Pancreas (tissue), 10 donors: Measurements from ENCODE around the gene ACOX3. TPM values are rescaled to one million over a fixed set of nuclear protein-coding genes. Genes with fewer than 3 reads are reported as not detected.

Experiments
- ATAC-seq, 4 donors: fragments of 200-7000 bp; cut with Tn5 transposase; one replicate each; pipeline versions ENCODE4 v1.8.0 to v1.9.1; 2020; ENCODE audit warnings: mild to moderate bottlenecking in 4 of 4, moderate library complexity in 4 of 4
- DNase-seq, 6 donors: peaks; one replicate each; pipeline ENCODE4 v3.0.0-alpha.2; 2020
- FAIRE-seq: peaks from 2 replicates; lab custom pipeline; 2012; peaks lifted over from hg19 to GRCh38; lab: Jason Lieb, UNC
- H3K27ac ChIP-seq, 4 donors: fragments of 200-600 bp; sonication (generic); 1 replicate in 3 of 4; 2 replicates in 1 of 4; pipeline versions ENCODE4 v1.5.0 to v1.8.0; 2020
- H3K27me3 ChIP-seq, 4 donors: fragments of 200-600 bp; one replicate each; pipeline ENCODE4 v1.8.0; 2021
- H3K36me3 ChIP-seq, 3 donors: fragments of 200-600 bp; sonication (generic) in 1 of 3; one replicate each; pipeline versions ENCODE4 v1.5.0 to v1.8.0; 2020 to 2021
- H3K4me1 ChIP-seq, 3 donors: fragments of 200-600 bp; one replicate each; pipeline ENCODE4 v1.8.0; 2021
- H3K4me3 ChIP-seq, 4 donors: fragments of 200-600 bp; sonication (generic) in 2 of 4; one replicate each; pipeline versions ENCODE4 v1.5.0 to v1.8.0; 2020 to 2021
- H3K9me3 ChIP-seq, 4 donors: fragments of 200-600 bp; one replicate each; pipeline ENCODE4 v1.8.0; 2021
- WGBS, 2 donors: extraction: QIAGEN DNeasy Blood & Tissue Kit; methylation state at CpG; one replicate each; pipeline ENCODE4 v1.1.7; 2013; 5-methylcytosine and 5-hydroxymethylcytosine counted together
- intact Hi-C, 3 donors: fragments of 100-400 bp; cut with DNase I; formaldehyde crosslinking; loops; one replicate each; pipeline versions ENCODE4 v1.11.1 to v1.14.2; 2022
- polyA plus RNA-seq, 2 donors: library from polyadenylated mRNA; stranded (reverse); fragments of 200-250 nt; gene quantifications; one replicate each; pipeline ENCODE4 v1.2.3, GENCODE V29; 2013
- total RNA-seq, 6 donors: library from RNA; stranded (reverse); fragmentation: NEBNext Ultra II Directional in 4 of 6; extraction: Animal tissue kit (Norgen Biotek cat#: 25700) in 4 of 6; gene quantifications; one replicate each; pipeline versions ENCODE4 v1.2.1 to v1.2.4, GENCODE V29; 2021 to 2023
- TF ChIP-seq, protein P1 (sequence below), 4 donors: fragments of 200-600 bp; sonication (generic) in 3 of 4; IDR thresholded peaks; one replicate each; pipeline versions ENCODE4 v1.5.0 to v1.8.0; 2021; ENCODE audit warnings: antibody characterized with exemption in 4 of 4
- donor health status: healthy with polysubstance abuse.
- donor health status: DM: no; HTN: no; CAD: no; lungs with moderate emphysema.
- donor health status: DM: no; HTN: no; CAD: no.
- donor health status: control.
- donor health status: control.
- donor health status: Bipolar disorder and iron deficiency.
- donor health status: DM: yes; HTN: yes; CAD: no.
- donor health status: DM: no; HTN: no; CAD: no.
- donor health status: DM: no; HTN: no; CAD: no.
- donor health status: DM: yes; HTN: yes; CAD: no.

Gene ACOX3
- total and polyA plus RNA-seq, 8 donors: 16.1 to 24.8 (median 18.6) TPM

DNA sequence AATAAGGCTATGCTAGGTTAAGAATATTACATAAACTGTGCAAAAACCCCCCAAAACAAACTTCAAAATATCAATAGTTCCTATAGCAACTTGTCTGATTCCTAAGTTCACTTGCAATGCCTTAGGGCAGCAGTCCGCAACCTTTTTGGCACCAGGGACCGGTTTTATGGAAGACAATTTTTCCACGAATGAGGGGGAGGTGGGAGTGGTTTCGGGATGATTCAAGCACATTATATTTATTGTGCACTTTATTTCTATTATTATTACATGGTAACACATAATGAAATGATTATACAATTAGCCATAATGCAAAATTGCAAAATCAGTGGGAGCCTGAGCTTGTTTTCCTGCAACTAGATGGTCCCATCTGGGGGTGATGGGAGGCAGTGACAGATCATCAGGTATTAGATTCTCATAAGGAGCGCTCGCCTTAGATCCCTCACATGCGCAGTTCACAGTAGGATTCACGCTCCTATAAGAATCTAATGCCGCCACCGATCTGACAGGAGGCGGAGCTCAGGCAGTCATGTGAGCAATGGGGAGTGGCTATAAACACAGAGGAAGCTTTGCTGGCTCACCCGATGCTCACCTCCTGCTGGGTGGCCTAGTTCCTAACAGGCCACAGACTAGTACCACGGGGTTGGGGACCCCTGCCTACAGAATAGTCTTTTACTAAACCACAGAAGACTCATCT, 39.7 kb downstream of the ACOX3 start:
- Histone ChIP-seq H3K9me3 (no peaks in the 10 kb centered on the region), H3K4me3 (no peak overlapping the region), H3K36me3 (peaks cover 0 to 21% (median 3%) of the 10 kb centered on the region in 3 donors), H3K27me3 (no peaks in the 10 kb centered on the region), H3K27ac (no peak overlapping the region), H3K4me1 (no peaks in the 10 kb centered on the region)
- intact Hi-C loops: no loop called here
- TF ChIP-seq, protein P1, sequence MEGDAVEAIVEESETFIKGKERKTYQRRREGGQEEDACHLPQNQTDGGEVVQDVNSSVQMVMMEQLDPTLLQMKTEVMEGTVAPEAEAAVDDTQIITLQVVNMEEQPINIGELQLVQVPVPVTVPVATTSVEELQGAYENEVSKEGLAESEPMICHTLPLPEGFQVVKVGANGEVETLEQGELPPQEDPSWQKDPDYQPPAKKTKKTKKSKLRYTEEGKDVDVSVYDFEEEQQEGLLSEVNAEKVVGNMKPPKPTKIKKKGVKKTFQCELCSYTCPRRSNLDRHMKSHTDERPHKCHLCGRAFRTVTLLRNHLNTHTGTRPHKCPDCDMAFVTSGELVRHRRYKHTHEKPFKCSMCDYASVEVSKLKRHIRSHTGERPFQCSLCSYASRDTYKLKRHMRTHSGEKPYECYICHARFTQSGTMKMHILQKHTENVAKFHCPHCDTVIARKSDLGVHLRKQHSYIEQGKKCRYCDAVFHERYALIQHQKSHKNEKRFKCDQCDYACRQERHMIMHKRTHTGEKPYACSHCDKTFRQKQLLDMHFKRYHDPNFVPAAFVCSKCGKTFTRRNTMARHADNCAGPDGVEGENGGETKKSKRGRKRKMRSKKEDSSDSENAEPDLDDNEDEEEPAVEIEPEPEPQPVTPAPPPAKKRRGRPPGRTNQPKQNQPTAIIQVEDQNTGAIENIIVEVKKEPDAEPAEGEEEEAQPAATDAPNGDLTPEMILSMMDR (IDR thresholded peaks at IDR 0.05): no peak
- ATAC-seq (no peak), FAIRE-seq (no peak), DNase-seq (no peak)
- 93% methylated on average over 13 of the region's 13 CpGs for WGBS, 2 donors

DNA sequence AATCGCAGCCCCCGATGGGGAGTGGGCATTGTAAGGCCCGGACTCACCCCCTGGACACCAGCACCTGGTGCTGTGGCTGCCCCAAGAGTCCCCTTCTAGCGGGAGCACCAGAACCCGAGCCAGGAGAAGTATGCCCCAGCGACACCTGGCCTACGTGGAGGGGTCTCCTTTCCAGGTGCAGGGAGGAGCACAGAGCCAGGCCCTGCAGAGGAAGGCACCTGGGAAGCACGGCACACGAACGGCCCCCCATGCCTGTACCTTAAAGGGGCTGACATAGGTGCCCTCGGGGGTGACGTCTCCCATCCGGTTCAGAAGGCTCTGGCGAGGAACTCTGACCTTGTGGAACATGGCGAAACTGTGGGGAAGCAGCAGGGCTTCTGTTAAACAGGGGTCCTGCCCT, 41.2 kb downstream of the ACOX3 start:
- H3K36me3 ChIP-seq: peaks cover 0 to 13% (median 0%) of the 10 kb centered on the region in 3 donors
- DNase-seq (peak in 2 of 6 donors; percentile 35 to 45), ATAC-seq (no peak), FAIRE-seq (no peak)
- TF ChIP-seq, protein P1 (IDR thresholded peaks at IDR 0.05): no peak
- 81 to 92% methylated on average over 15 of the region's 15 CpGs for WGBS, 2 donors
- no peaks in the 10 kb centered on the region for H3K27me3 ChIP-seq
- H3K4me1 ChIP-seq: no peaks in the 10 kb centered on the region
- H3K27ac ChIP-seq: no peak overlapping the region
- H3K4me3 ChIP-seq: no peak overlapping the region
- intact Hi-C loops: no loop called here
- no peaks in the 10 kb centered on the region for H3K9me3 ChIP-seq

DNA sequence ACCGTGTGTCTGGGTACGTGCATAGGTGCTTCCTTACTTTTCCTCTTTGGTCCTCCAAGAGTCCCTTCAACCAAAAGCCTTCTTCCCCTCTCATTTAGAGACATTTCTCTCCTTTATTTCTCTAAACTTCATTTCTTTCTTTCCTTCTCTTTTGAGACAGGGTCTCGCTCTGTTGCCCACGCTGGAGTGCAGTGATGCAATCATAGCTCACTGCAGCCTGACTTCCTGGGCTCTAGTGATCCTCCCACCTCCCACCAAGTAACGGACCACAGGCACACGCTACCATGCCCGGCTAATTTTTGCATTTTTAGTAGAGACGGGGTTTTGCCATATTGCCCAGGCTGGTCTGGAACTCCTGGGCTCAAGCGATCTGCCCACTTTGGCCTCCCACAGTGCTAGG, 42.2 kb downstream of the ACOX3 start:
- WGBS, 2 donors: 90 to 96% methylated on average over 9 of the region's 9 CpGs
- no peak for ATAC-seq
- intact Hi-C loops: no loop called here

DNA sequence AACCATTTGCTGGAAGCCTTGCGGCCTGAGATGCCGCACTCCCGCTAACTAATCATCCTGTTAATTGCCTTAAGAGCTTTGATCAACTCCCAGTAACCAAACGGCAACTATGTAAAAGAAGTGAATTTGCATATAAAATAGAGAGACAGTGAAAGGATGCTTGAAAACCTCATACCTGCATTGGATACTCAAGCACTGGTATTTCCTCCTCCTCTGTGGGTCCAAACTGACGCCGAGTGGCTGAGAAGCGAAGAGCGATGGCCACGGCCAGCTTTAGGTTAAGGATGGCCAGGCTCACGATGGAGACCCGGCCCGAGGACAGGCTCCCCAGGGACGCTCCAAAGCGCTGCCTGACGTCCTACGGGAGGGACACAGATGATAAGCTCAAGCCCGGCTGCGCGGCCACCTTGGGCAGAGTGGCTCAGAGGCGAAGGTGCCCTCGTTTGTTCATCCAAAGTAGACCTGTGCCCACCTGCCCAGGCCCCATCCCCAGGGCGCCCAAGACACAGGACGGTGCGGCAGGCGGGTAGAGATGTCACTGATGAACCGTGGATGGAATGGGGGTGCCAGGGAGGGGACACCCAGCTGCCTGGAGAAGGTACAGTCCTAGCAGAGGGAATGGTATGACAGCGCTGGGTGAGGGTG, 43.6 kb downstream of the ACOX3 start:
- H3K9me3 ChIP-seq: no peaks in the 10 kb centered on the region
- peaks cover 0 to 22% (median 7%) of the 10 kb centered on the region in 3 donors for H3K36me3 ChIP-seq
- no peaks in the 10 kb centered on the region for H3K27me3 ChIP-seq
- WGBS, 2 donors: 93% methylated on average over 27 of the region's 27 CpGs
- DNase-seq: peak in 1 of 6 donors; percentile 64
- TF ChIP-seq, protein P1 (IDR thresholded peaks at IDR 0.05): no peak
- no peak overlapping the region for H3K4me3 ChIP-seq
- intact Hi-C loops: no loop called here
- H3K4me1 ChIP-seq: no peaks in the 10 kb centered on the region
- no peak for FAIRE-seq
- no peak overlapping the region for H3K27ac ChIP-seq
- no peak for ATAC-seq

More for the DNA sequence above, 42.2 kb downstream of the ACOX3 start:
- Histone ChIP-seq H3K4me3 (no peak overlapping the region), H3K27me3 (no peaks in the 10 kb centered on the region), H3K9me3 (no peaks in the 10 kb centered on the region), H3K27ac (no peak overlapping the region), H3K36me3 (peaks cover 0 to 20% (median 0%) of the 10 kb centered on the region in 3 donors), H3K4me1 (no peaks in the 10 kb centered on the region)
- DNase-seq (no peak), FAIRE-seq (no peak)
- TF ChIP-seq, protein P1 (IDR thresholded peaks at IDR 0.05): no peak
